IPS-NIHi7 (cell line): ENCODE results near the gene PRLR.

Experiments
- DNase-seq: peaks from one replicate; pipeline ENCODE4 v3.0.0; 2012; ENCODE audit warnings: mixed read lengths; ENCODE audit errors: extremely low spot score

Gene PRLR

GRCh38 chr5:35002459-35002858 is 227.8 kb downstream of the PRLR start:
- no peak for DNase-seq

GRCh38 chr5:35001842-35002241 is 228.4 kb downstream of the PRLR start:
- DNase-seq = no peak
